K562 (cell line): ENCODE results near the gene HSPA1B. TPM values are rescaled to one million over a fixed set of nuclear protein-coding genes. Genes with fewer than 3 reads are reported as not detected.

Source experiments
- ARNT ChIP-seq, 2 experiments: fragments of 450-650 bp; IDR thresholded peaks; 2 replicates each; pipeline ENCODE4 v1.6.1; 2016; ENCODE audit warnings: mild to moderate bottlenecking in 1 of 2
- CCAR2 ChIP-seq: fragments of 200-400 bp; formaldehyde crosslinking; IDR thresholded peaks from 2 replicates; pipeline ENCODE4 v1.6.1; 2017; ENCODE audit warnings: mild to moderate bottlenecking, low read depth, low read length
- CEBPG ChIP-seq, 3 experiments: fragments of 200-800 bp in 1 of 3; sonication (Bioruptor generic) in 1 of 3; sonication (generic) in 1 of 3; formaldehyde crosslinking in 1 of 3; IDR thresholded peaks in 2 of 3; conservative IDR thresholded peaks in 1 of 3; 2 replicates each; pipeline versions ENCODE4 v1.6.1 to v1.8.0; 2016 to 2022; ENCODE audit warnings: missing compliant biosample characterization in 2 of 3, missing genetic modification characterization in 2 of 3, mild to moderate bottlenecking in 1 of 3, missing genetic modification reagents in 1 of 3
- ESRRB ChIP-seq: fragments of 250-450 bp; sonication (Bioruptor Pico); IDR thresholded peaks from 2 replicates; pipeline ENCODE4 v1.5.0; 2020; ENCODE audit warnings: mild to moderate bottlenecking, moderate library complexity, borderline replicate concordance
- HDAC2 ChIP-seq: fragments of 450-650 bp; IDR thresholded peaks from 2 replicates; pipeline ENCODE4 v1.6.1; 2016; ENCODE audit warnings: mild to moderate bottlenecking
- MECOM ChIP-seq: fragments of 250-450 bp; sonication (Bioruptor Pico); IDR thresholded peaks from 2 replicates; pipeline ENCODE4 v1.8.0; 2022; ENCODE audit warnings: inconsistent platforms
- MEF2A ChIP-seq: IDR thresholded peaks from 2 replicates; pipeline ENCODE4 v1.6.1; 2011; ENCODE audit warnings: low read depth, mild to moderate bottlenecking, low read length, moderate library complexity; ENCODE audit not compliant: control insufficient read depth
- MXI1 ChIP-seq: IDR thresholded peaks from 2 replicates; pipeline ENCODE4 v1.6.1; 2011; ENCODE audit warnings: low read depth, mild to moderate bottlenecking, improper control_type of control experiment, low read length
- RHOXF2B ChIP-seq: fragments of 250-450 bp; sonication (Bioruptor Pico); conservative IDR thresholded peaks from 2 replicates; pipeline ENCODE4 v1.5.1; 2021
- SMAD3 ChIP-seq: fragments of 450-650 bp; formaldehyde crosslinking; conservative IDR thresholded peaks from 2 replicates; pipeline ENCODE4 v1.4.0; 2020; ENCODE audit warnings: mild to moderate bottlenecking
- ZBTB7A ChIP-seq: IDR thresholded peaks from 2 replicates; pipeline ENCODE4 v1.6.1; 2011; ENCODE audit warnings: low read depth, mild to moderate bottlenecking, low read length, moderate library complexity, borderline replicate concordance; ENCODE audit not compliant: control insufficient read depth
- ZC3H8 ChIP-seq: fragments of 450-650 bp; IDR thresholded peaks from 2 replicates; pipeline ENCODE4 v1.6.1; 2017
- ZKSCAN8 ChIP-seq: fragments of 200-800 bp; sonication (Bioruptor generic); IDR thresholded peaks from 2 replicates; pipeline ENCODE4 v1.6.1; 2016; ENCODE audit warnings: missing genetic modification characterization, missing compliant biosample characterization
- ZNF12 ChIP-seq: sonication (generic); formaldehyde crosslinking; IDR thresholded peaks from 2 replicates; pipeline ENCODE4 v1.4.0; 2020; ENCODE audit warnings: mild to moderate bottlenecking, missing genetic modification reagents
- ZNF184 ChIP-seq: sonication (generic); formaldehyde crosslinking; IDR thresholded peaks from 2 replicates; pipeline ENCODE4 v1.5.0; 2020; ENCODE audit warnings: missing genetic modification reagents
- ZNF224 ChIP-seq: sonication (generic); formaldehyde crosslinking; IDR thresholded peaks from 2 replicates; pipeline ENCODE4 v1.8.0; 2022; ENCODE audit warnings: mild to moderate bottlenecking, missing genetic modification reagents
- ZNF24 ChIP-seq: fragments of 450-650 bp; IDR thresholded peaks from 2 replicates; pipeline ENCODE4 v1.6.1; 2016
- ZNF398 ChIP-seq: fragments of 250-450 bp; sonication (Bioruptor Pico); IDR thresholded peaks from 2 replicates; pipeline ENCODE4 v1.8.0; 2021; ENCODE audit warnings: moderate library complexity, mild to moderate bottlenecking, inconsistent platforms
- polyA plus RNA-seq, 8 experiments: library from polyadenylated mRNA; depleted of rRNA in 4 of 8; stranded (reverse) in 5 of 8; unstranded in 3 of 8; fragments of >200 nt; fragmentation: Nextera tagmentation in 2 of 8; fragmentation: Illumina TruSeq in 1 of 8; extraction: Ambion mirVana in 2 of 8; extraction: Trizol in 1 of 8; gene quantifications; 2 replicates each; pipeline versions ENCODE4 v1.2.1 to v1.2.3, GENCODE V29; 2011 to 2014; ENCODE audit warnings: inconsistent platforms in 1 of 8, missing spikeins in 1 of 8
- total RNA-seq, 7 experiments: library from RNA; depleted of rRNA in 6 of 7; stranded (reverse); fragments of >200 nt in 6 of 7; fragmentation: Illumina TruSeq in 2 of 7; extraction: Trizol in 2 of 7; gene quantifications; 2 replicates each; pipeline versions ENCODE4 v1.2.1 to v1.2.3, GENCODE V29; 2011 to 2021; ENCODE audit warnings: low replicate concordance in 1 of 7
- TF ChIP-seq, protein P1 (sequence below), 2 experiments: fragments of 450-650 bp; conservative IDR thresholded peaks; 2 replicates each; pipeline ENCODE4 v1.6.1; 2017; ENCODE audit warnings: mild to moderate bottlenecking in 2 of 2, moderate library complexity in 2 of 2
- TF ChIP-seq, protein P2 (sequence below): fragments of 150-350 bp; conservative IDR thresholded peaks from 2 replicates; pipeline ENCODE4 v1.6.1; 2014; ENCODE audit warnings: low read length

HSPA1B gene
- total and polyA plus RNA-seq, 9 of the 15 experiments (the other 6 are each of a cell fraction or from before 2014, with no cell fraction given), result 0.27 to 227 (median 51.2) TPM

- TF ChIP-seq, protein P1, sequence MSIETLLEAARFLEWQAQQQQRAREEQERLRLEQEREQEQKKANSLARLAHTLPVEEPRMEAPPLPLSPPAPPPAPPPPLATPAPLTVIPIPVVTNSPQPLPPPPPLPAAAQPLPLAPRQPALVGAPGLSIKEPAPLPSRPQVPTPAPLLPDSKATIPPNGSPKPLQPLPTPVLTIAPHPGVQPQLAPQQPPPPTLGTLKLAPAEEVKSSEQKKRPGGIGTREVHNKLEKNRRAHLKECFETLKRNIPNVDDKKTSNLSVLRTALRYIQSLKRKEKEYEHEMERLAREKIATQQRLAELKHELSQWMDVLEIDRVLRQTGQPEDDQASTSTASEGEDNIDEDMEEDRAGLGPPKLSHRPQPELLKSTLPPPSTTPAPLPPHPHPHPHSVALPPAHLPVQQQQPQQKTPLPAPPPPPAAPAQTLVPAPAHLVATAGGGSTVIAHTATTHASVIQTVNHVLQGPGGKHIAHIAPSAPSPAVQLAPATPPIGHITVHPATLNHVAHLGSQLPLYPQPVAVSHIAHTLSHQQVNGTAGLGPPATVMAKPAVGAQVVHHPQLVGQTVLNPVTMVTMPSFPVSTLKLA (conservative IDR thresholded peaks at IDR 0.05), result no peak; a peak in 1 of 4 replicates
- TF ChIP-seq ZNF24 (no peak), ZBTB7A (peak; percentile 96; the same call in 1 of the 2 replicates), MEF2A (no peak), MXI1 (no peak), ZNF398 (no peak), ZNF184 (no peak), ZNF12 (CRISPR knock-in tag) (peak; percentile 55; the same call in 1 of the 2 replicates), MECOM (no peak; the same call in 1 of the 2 replicates), HDAC2 (peak; percentile 99), CEBPG (CRISPR knock-in tag; IDR thresholded peaks at IDR 0.05) (no peak), CEBPG (tag; conservative IDR thresholded peaks at IDR 0.05 in 1 of 2, IDR thresholded peaks at IDR 0.05 in 1 of 2) (no peak), ZKSCAN8 (CRISPR knock-in tag) (no peak), ZC3H8 (no peak), RHOXF2B (CRISPR knock-in tag) (no peak), CCAR2 (no peak), SMAD3 (CRISPR knock-in tag) (no peak), ZNF224 (CRISPR knock-in tag) (0 out of 2 replicates have a peak, but pooled peaks have one; percentile 56), ESRRB (CRISPR knock-in tag) (no peak), ARNT (IDR thresholded peaks at IDR 0.05) (peak; percentile 34 to 60; a peak in 3 of 4 replicates)
- TF ChIP-seq, protein P2, sequence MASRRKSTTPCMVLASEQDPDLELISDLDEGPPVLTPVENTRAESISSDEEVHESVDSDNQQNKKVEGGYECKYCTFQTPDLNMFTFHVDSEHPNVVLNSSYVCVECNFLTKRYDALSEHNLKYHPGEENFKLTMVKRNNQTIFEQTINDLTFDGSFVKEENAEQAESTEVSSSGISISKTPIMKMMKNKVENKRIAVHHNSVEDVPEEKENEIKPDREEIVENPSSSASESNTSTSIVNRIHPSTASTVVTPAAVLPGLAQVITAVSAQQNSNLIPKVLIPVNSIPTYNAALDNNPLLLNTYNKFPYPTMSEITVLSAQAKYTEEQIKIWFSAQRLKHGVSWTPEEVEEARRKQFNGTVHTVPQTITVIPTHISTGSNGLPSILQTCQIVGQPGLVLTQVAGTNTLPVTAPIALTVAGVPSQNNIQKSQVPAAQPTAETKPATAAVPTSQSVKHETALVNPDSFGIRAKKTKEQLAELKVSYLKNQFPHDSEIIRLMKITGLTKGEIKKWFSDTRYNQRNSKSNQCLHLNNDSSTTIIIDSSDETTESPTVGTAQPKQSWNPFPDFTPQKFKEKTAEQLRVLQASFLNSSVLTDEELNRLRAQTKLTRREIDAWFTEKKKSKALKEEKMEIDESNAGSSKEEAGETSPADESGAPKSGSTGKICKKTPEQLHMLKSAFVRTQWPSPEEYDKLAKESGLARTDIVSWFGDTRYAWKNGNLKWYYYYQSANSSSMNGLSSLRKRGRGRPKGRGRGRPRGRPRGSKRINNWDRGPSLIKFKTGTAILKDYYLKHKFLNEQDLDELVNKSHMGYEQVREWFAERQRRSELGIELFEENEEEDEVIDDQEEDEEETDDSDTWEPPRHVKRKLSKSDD, result no peak
Measured at GRCh38 chr6:31794866-31795615, 32.5 kb upstream of the HSPA1B start (continued).
